ENCODE results near the gene NME9. TPM values are rescaled to one million over a fixed set of nuclear protein-coding genes. Genes with fewer than 3 reads are reported as not detected.
A peak's percentile ranks its signal among the peaks of the same experiment; 100 is the strongest.

NME9 gene
- total RNA-seq, 1 experiment from 2014 or later: not detected

- no peaks in the 10 kb centered on the region for H3K27me3 ChIP-seq (ENCODE audit: insufficient read depth, low read length)
- no peak overlapping the region for H2BK20ac ChIP-seq (ENCODE audit: low read depth, low read length, poor library complexity, severe bottlenecking)
- H3K36me3 Mint-ChIP-seq (ENCODE audit: insufficient read depth in 1 of 3, low read depth in 3 of 3): peaks cover 0 to 1% (median 0%) of the 10 kb centered on the region in 3 experiments; a peak in 1 of 7 replicates
- H4K8ac ChIP-seq (replicated peaks; ENCODE audit: insufficient read length, low read depth, low read length): no peak overlapping the region
- H3K18ac ChIP-seq (ENCODE audit: insufficient read length, low read depth, low read length): no peak overlapping the region
- no peak overlapping the region for H2BK120ac ChIP-seq (ENCODE audit: low read depth, low read length, poor library complexity, severe bottlenecking)
- H2BK12ac ChIP-seq (ENCODE audit: insufficient read length, low read depth, low read length): no peak overlapping the region
- TF ChIP-seq, protein P1, sequence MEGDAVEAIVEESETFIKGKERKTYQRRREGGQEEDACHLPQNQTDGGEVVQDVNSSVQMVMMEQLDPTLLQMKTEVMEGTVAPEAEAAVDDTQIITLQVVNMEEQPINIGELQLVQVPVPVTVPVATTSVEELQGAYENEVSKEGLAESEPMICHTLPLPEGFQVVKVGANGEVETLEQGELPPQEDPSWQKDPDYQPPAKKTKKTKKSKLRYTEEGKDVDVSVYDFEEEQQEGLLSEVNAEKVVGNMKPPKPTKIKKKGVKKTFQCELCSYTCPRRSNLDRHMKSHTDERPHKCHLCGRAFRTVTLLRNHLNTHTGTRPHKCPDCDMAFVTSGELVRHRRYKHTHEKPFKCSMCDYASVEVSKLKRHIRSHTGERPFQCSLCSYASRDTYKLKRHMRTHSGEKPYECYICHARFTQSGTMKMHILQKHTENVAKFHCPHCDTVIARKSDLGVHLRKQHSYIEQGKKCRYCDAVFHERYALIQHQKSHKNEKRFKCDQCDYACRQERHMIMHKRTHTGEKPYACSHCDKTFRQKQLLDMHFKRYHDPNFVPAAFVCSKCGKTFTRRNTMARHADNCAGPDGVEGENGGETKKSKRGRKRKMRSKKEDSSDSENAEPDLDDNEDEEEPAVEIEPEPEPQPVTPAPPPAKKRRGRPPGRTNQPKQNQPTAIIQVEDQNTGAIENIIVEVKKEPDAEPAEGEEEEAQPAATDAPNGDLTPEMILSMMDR (conservative IDR thresholded peaks at IDR 0.05): no peak
- no peaks in the 10 kb centered on the region for H3K9me3 ChIP-seq (ENCODE audit: control insufficient read depth, low read depth, low read length)
- no peak overlapping the region for H2AK5ac ChIP-seq (ENCODE audit: insufficient read length, low read length)
- H3K56ac ChIP-seq (ENCODE audit: insufficient read length, low read depth, low read length): no peak overlapping the region
- H3K9ac ChIP-seq (ENCODE audit: extremely low read depth, insufficient read length, low read length): no peak overlapping the region
- no peaks in the 10 kb centered on the region for H3K79me1 ChIP-seq (ENCODE audit: insufficient read depth, low read depth, low read length, poor library complexity, severe bottlenecking)
- H2AFZ ChIP-seq (ENCODE audit: low read length): no peak overlapping the region
- H3K4me1 ChIP-seq (ENCODE audit: insufficient read depth, low read length): no peaks in the 10 kb centered on the region
- H3K79me2 ChIP-seq (ENCODE audit: insufficient read depth, low read length): no peaks in the 10 kb centered on the region
- no peak overlapping the region for H2BK15ac ChIP-seq (ENCODE audit: low read depth, low read length)
- H3K27ac Mint-ChIP-seq: peak overlapping the region; percentile 38 to 81 (median 63); a peak in 2 of 7 replicates
- H3K14ac ChIP-seq (ENCODE audit: insufficient read depth, low read length): peak overlapping the region; percentile 8; the same call in 1 of the 2 replicates
- no peak overlapping the region for H3K4ac ChIP-seq (ENCODE audit: low read depth, low read length)
- H3K23ac ChIP-seq (ENCODE audit: insufficient read length, low read depth, low read length): no peak overlapping the region
- H3K27ac ChIP-seq (ENCODE audit: insufficient read length, low read depth, low read length): no peak overlapping the region
- no peak for DNase-seq
- no peaks in the 10 kb centered on the region for H3K27me3 Mint-ChIP-seq (ENCODE audit: low read depth)
- no peaks in the 10 kb centered on the region for H4K20me1 ChIP-seq (ENCODE audit: control insufficient read depth, insufficient read depth, insufficient read length)
- H4K5ac ChIP-seq (ENCODE audit: insufficient read length, low read depth, low read length): no peak overlapping the region
- WGBS (ENCODE audit: extremely low coverage, insufficient read length, low lambda C conversion rate): no CpG with 5 or more reads among the region's 7 CpGs
- H3K9me3 Mint-ChIP-seq: no peaks in the 10 kb centered on the region
- no peak overlapping the region for H3K4me3 Mint-ChIP-seq
- H4K91ac ChIP-seq (ENCODE audit: insufficient read length, low read depth, low read length): no peak overlapping the region
- no peak overlapping the region for H2BK5ac ChIP-seq (ENCODE audit: insufficient read length, low read length)
- H3K4me1 Mint-ChIP-seq: peaks cover 15 to 36% of the 10 kb centered on the region in 2 experiments
- no peak overlapping the region for H3K4me2 ChIP-seq (ENCODE audit: insufficient read depth, insufficient read length, low read length)
- H3T11ph ChIP-seq (ENCODE audit: low read length): no peak overlapping the region
- no peaks in the 10 kb centered on the region for H3K23me2 ChIP-seq (ENCODE audit: insufficient read length, low read depth, low read length, poor library complexity, severe bottlenecking)
These were observed 31.9 kb upstream of the NME9 start for GRCh38 chr3:138361561-138361971.
